Measurements from ENCODE around the gene UNK.

DNA sequence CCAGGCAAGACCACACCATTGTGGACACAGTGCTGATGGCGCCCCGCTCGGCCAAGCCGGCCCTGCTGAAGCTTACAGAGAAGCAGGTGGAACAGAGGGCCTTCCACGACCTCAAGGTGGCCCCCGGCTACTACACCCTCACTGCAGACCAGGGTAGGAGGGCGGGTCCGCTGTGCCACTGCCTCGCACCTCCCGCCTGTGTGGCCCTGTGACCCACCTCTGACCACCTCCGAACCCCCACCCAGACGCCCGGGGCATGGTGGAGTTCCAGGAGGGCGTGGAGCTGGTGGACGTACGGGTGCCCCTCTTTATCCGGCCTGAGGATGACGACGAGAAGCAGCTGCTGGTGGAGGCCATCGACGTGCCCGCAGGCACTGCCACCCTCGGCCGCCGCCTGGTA is 42.3 kb upstream of the UNK start:
- TF ChIP-seq, protein P1, sequence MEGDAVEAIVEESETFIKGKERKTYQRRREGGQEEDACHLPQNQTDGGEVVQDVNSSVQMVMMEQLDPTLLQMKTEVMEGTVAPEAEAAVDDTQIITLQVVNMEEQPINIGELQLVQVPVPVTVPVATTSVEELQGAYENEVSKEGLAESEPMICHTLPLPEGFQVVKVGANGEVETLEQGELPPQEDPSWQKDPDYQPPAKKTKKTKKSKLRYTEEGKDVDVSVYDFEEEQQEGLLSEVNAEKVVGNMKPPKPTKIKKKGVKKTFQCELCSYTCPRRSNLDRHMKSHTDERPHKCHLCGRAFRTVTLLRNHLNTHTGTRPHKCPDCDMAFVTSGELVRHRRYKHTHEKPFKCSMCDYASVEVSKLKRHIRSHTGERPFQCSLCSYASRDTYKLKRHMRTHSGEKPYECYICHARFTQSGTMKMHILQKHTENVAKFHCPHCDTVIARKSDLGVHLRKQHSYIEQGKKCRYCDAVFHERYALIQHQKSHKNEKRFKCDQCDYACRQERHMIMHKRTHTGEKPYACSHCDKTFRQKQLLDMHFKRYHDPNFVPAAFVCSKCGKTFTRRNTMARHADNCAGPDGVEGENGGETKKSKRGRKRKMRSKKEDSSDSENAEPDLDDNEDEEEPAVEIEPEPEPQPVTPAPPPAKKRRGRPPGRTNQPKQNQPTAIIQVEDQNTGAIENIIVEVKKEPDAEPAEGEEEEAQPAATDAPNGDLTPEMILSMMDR (IDR thresholded peaks at IDR 0.05): no peak
- TF ChIP-seq POLR2A (IDR thresholded peaks at IDR 0.05): no peak

All from heart left ventricle (tissue), 13 donors.